Left ventricle myocardium inferior (tissue), 1 donor: ENCODE data around the gene XXYLT1. TPM values are rescaled to one million over a fixed set of nuclear protein-coding genes. Genes with fewer than 3 reads are reported as not detected.
A peak's percentile ranks its signal among the peaks of the same experiment; 100 is the strongest.

Source experiments
- DNase-seq: peaks from one replicate; pipeline ENCODE4 v3.0.0-alpha.2; 2020
- H3K27ac ChIP-seq: fragments of 200-600 bp; replicated peaks from 2 replicates; pipeline ENCODE4 v1.8.0; 2021
- H3K27me3 ChIP-seq: fragments of 200-600 bp; 2 replicates; pipeline ENCODE4 v1.8.0; 2021; ENCODE audit warnings: low read depth
- H3K36me3 ChIP-seq: fragments of 200-600 bp; 2 replicates; pipeline ENCODE4 v1.8.0; 2021
- H3K4me1 ChIP-seq: fragments of 200-600 bp; 2 replicates; pipeline ENCODE4 v1.8.0; 2021
- H3K4me3 ChIP-seq: fragments of 200-600 bp; 2 replicates; pipeline ENCODE4 v1.8.0; 2021; ENCODE audit warnings: mild to moderate bottlenecking, moderate library complexity
- H3K9me3 ChIP-seq: fragments of 200-600 bp; replicated peaks from 2 replicates; pipeline ENCODE4 v1.8.0; 2021
- CTCF ChIP-seq: fragments of 200-600 bp; IDR thresholded peaks from 2 replicates; pipeline ENCODE4 v1.8.0; 2021; ENCODE audit warnings: antibody characterized with exemption, mild to moderate bottlenecking, borderline replicate concordance
- intact Hi-C: fragments of 100-400 bp; cut with micrococcal nuclease; formaldehyde crosslinking; loops from one replicate; pipeline ENCODE4 v1.11.0; 2022
- total RNA-seq: library from RNA; stranded (reverse); fragmentation: NEBNext Ultra II Directional; extraction: Animal tissue kit (Norgen Biotek cat#: 25700); gene quantifications from one replicate; pipeline ENCODE4 v1.2.1, GENCODE V29; 2021
- donor health status: DM: no; HTN: yes; CAD: no; lungs with severe emphysema.

The XXYLT1 gene
- total RNA-seq, 1 donor from 2014 or later, result 2.3 TPM

- H3K9me3 ChIP-seq, result no peaks in the 10 kb centered on the region
- H3K36me3 ChIP-seq, result no peaks in the 10 kb centered on the region
- H3K27me3 ChIP-seq, result no peaks in the 10 kb centered on the region
- H3K4me3 ChIP-seq, result peak overlapping the region; percentile 79
- intact Hi-C loops, result loop anchor here (5.0 to 10.0 kb wide), 2 partner anchors 145 to 577 kb away; no protein-coding TSS in a partner anchor
- peak overlapping the region; percentile 94 for H3K27ac ChIP-seq
- peak; percentile 91 for DNase-seq
- peaks cover 32% of the 10 kb centered on the region for H3K4me1 ChIP-seq
- TF ChIP-seq CTCF, result peak; percentile 88
Measured at GRCh38 chr3:195259475-195260279, 11.3 kb downstream of the XXYLT1 start.

GRCh38 chr3:195259154-195259474, 11.8 kb downstream of the XXYLT1 start:
- DNase-seq, result no peak
- intact Hi-C loops, result loop anchor here (5.0 to 10.0 kb wide), 2 partner anchors 144 to 577 kb away; no protein-coding TSS in a partner anchor
- no peak for TF ChIP-seq CTCF
- H3K27me3 ChIP-seq, result no peaks in the 10 kb centered on the region
- no peaks in the 10 kb centered on the region for H3K9me3 ChIP-seq
- no peaks in the 10 kb centered on the region for H3K36me3 ChIP-seq
- H3K27ac ChIP-seq, result peak overlapping the region; percentile 94
- H3K4me1 ChIP-seq, result peaks cover 35% of the 10 kb centered on the region
- H3K4me3 ChIP-seq, result peak overlapping the region; percentile 79

GRCh38 chr3:195258449-195259153, 12.4 kb downstream of the XXYLT1 start:
- Histone ChIP-seq H3K9me3 (no peaks in the 10 kb centered on the region), H3K4me3 (peak overlapping the region; percentile 79), H3K36me3 (no peaks in the 10 kb centered on the region), H3K27me3 (no peaks in the 10 kb centered on the region), H3K4me1 (peaks cover 40% of the 10 kb centered on the region), H3K27ac (peak overlapping the region; percentile 94)
- intact Hi-C loops, result loop anchor here (5.0 to 10.0 kb wide), 2 partner anchors 144 to 576 kb away; no protein-coding TSS in a partner anchor
- no peak for DNase-seq
- TF ChIP-seq CTCF, result no peak

GRCh38 chr3:195257454-195258448, 13.2 kb downstream of the XXYLT1 start:
- intact Hi-C loops, result loop anchor here (5.0 to 10.0 kb wide), 2 partner anchors 143 to 575 kb away; no protein-coding TSS in a partner anchor
- no peaks in the 10 kb centered on the region for H3K27me3 ChIP-seq
- no peak overlapping the region for H3K4me3 ChIP-seq
- no peak for TF ChIP-seq CTCF
- no peak for DNase-seq
- H3K4me1 ChIP-seq, result peaks cover 43% of the 10 kb centered on the region
- H3K36me3 ChIP-seq, result no peaks in the 10 kb centered on the region
- peak overlapping the region; percentile 94 for H3K27ac ChIP-seq
- H3K9me3 ChIP-seq, result no peaks in the 10 kb centered on the region
